Measurements from ENCODE around the gene MGAT5.

MGAT5 gene

DNA sequence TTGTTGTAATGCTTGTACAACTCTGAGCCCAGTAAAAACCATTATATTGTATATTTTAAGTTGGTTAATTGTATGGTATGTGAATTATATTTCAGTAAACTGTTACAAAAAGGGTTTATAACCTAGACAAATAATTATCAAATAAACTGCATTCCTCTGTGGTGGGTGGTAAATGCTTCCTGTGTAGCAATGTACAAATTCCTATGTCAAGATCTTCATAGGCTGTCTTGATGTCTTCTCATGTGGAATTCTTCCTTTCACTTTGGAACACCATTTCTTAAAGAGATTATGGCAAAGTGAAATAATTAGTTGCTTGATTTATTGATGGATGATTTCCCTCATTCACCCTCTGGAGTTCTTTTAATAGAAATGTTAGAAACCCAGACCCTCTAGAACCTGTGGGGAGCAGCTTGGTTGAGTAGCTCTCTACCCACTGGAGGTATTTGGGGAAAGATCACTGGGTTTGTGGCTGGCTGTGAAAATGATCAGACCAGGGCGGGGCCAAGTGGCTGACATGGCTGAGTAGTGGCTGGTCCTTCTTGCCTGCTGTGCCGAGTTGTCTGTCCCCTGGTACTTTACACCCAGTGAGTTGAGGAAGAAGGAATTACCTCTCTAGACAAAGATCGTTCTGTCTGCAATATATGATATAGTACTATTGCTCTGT lies 22.4 kb upstream of the MGAT5 start:
- DNase-seq (ENCODE audit: low read depth in 1 of 2, low spot score in 1 of 2), result no peak

DNA sequence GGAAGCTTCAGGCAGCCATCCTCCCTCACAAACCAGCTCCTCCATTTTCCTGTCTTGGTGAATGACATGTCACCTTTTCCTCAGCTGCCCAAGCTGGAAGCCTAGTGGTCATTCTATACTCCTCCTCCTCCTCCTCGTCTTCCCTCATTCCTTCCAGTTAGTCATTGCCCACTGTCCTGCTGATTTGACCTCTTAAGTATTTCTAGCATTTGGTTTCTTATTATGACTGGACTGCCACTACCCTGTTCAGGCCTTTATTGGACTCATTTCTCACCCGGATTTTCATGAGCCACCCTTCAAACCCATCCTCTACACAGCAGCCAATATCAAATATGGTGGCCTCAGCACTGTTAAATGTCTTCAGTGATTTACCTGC lies 21.9 kb upstream of the MGAT5 start:
- DNase-seq (ENCODE audit: low read depth in 1 of 2, low spot score in 1 of 2), result no peak

DNA sequence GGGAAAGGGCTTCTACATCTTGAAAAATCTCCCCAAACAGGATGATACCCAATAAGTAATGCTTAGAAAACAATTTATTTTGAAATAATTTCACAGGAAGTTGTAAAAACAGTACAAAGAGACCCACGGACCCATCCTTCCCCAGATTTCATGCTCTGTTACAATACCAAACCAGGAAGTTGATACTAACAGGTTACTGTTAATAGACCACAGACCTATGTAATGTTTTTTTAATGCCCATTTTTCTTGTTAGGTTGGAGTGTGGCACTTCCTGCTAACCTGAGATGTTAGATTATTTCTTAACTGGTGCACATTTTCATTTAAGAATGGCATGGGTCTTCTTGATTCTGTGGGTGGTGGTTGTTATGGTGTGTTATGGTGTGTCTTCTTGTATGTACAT lies 21.4 kb upstream of the MGAT5 start:
- DNase-seq (ENCODE audit: low read depth in 1 of 2, low spot score in 1 of 2), result no peak

DNA sequence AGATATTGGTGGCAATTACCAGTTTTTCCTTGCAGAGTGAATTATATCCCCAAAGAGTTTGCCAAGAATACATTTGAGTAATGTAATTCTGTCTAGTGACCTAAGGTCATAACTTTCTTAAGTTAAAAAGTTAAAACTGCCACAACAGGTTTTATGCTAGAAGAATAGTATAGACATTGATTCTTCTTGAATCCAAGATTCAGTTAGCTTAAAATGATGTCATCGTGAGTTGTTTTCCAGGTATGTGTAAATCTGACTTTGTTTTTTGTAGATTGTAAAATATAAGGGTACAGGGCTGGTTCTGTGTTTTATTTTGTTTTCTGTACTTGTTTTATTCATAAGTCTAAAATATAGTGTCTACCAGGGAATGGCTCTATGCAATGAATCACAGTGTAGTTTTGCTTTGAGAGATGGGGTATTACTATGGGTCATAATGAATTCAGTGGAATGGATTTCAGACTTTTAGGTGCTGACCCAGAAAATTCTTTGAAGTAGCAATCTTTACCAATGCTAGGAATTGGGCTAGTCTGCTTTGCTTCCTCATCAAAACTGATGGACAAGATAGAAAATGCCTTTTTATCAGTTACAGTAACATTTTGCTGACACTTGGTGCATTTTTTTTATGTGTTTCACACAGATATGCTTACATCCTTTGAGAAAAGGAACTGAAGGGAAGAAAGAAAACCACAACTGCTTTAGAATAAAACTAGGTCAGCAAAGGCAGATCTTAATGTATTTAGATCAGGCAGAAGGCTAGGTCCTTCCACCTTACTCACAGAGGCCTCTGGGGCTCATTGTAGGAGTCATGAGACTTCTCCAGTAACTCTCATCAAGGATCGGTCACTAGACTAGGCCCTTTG lies 20.8 kb upstream of the MGAT5 start:
- DNase-seq (ENCODE audit: low read depth in 1 of 2, low spot score in 1 of 2), result no peak

DNA sequence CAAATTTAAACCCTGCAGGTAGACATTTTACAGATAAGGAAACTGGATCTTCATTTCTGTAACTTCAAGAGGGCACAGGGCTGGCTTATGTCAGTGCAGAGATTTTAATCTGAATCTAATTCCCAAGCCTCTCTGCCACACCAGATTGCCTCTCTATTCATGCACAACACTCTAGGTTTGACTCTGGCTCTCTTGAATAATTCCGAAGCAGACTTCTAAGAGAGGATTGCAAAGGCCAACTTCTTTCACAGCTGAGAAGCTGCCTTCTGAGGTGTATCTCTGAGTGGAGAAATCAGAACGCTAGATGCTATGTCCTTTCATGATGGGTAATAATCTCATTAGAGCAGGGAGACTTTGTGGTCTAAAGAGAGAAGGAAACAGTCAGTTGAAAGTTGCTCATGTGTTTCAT lies 20.1 kb upstream of the MGAT5 start:
- DNase-seq (ENCODE audit: low read depth in 1 of 2, low spot score in 1 of 2), result no peak

DNA sequence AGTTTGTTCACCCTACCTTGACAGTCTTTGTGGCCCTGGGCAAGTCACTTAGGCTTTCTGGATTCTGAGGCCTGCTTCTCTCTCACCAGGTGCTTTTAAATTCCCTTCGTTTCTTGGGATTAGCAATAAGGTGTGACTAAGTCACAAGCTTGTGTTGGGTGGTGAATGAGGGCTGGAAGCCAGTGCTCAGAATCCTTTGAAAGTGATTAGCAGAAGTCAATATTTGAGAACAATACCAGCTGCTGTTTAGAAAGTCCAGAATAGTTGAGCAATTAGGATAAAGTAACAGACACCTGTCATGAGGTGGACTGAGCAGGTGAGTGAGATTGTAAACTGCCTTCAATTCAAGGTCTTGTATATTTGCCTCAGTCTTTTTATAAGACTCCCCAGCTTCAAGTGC lies 19.3 kb upstream of the MGAT5 start:
- no peak for DNase-seq (ENCODE audit: low read depth in 1 of 2, low spot score in 1 of 2)

DNA sequence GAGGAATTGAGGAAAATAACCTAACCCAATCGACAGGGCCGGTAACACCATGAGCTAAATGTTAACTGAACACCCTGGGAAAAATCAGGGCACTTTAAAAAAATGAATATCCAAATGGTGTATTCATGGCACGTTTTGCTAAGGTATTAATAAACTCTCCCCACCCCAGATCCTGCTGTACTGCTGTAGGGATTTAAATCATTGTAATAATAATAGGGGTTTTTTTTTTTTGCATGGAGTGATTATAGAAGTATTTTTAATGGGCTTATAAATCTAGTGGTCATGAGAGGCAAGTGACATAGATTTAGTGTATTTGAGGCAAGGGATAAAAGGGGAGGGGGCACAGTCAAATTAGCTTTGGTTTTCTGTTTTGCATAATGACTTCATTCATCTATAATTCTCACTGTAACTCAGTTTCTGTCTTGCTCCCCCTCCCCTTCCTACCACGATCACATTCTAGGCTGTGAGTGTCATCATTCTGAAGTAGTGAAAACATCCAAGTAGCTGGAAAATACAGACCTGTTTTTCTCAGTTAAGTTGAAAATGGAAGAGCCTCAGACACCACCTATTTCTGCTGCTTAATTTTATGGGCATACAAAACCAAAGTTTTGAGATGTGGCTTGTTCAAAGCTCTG lies 18.2 kb upstream of the MGAT5 start:
- DNase-seq (ENCODE audit: low read depth in 1 of 2, low spot score in 1 of 2), result no peak

DNA sequence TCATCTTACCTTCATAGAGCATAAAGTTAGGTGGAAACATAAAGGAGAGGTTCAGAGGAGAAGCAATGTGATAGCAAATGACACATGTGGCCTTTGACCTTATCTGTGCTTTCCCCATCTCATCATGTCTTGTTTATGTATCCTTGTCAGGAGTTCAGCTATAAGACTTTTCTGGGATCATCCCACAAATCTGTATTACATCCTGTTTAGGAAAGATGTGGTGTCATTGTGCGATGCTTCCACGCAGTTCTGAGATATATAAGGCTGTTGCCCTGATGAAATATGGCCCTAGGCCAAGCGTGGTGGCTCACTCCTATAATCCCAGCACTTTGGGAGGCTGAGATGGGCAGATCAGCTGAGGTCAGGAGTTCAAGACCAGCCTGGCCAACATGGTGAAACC lies 15.5 kb upstream of the MGAT5 start:
- DNase-seq (ENCODE audit: low read depth in 1 of 2, low spot score in 1 of 2), result no peak

DNA sequence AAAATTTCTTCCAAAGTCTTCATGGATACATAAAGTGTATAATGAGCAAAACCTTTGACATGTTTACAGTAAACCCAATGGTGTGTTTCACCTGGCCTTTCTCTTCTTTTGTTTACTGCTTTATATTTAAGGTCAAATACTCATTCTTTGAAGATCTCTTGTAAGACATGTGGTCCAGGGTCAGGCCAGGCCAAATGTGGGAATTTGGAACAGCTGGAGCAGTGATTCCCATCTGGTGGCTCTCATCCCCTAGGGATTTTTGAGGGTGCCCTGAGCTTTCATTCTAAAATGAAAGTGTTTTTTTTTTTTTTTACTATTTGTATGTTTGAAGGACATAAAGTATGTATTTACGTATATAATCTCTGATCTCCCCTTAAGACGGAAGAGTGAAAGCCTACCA lies 13.8 kb upstream of the MGAT5 start:
- DNase-seq (ENCODE audit: low read depth in 1 of 2, low spot score in 1 of 2), result no peak

DNA sequence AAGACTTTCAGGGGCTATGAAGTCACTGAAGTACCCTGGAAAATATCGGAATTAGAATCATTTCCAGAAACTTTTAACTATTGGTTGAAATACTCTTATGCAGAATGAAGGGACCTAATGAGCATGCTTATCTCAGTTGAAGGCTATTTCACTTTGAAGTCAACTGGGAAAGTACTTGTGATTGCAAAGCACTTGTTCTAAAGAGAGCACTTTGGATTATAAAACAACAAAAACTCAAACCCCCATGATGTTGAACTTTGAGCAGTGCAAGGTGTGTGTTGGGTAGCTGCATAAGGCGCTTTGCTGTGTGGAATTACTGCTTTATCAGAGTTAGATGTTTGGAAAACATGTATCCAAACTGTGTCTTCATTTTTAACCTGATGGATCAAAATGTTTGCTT lies 12.0 kb upstream of the MGAT5 start:
- DNase-seq (ENCODE audit: low read depth in 1 of 2, low spot score in 1 of 2), result no peak

DNA sequence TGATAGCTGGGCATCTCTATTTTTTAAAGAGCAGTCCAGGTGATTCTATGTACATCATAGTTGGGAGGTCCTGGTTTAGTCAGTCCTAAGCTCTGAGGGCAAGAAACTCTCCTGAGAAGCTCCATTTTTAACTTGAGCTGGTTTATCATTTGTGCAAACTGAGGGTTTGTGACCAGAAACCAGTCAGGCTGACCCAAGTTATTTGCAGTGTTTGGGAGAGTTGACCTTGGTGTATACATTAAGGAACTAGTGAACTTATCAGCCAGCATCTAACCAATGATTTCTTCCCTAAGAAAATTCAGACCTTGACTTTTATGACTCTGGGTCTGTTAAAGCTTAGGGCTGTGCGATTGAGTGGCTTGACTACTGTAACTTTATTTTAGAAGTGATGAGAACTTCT lies 10.6 kb upstream of the MGAT5 start:
- no peak for DNase-seq (ENCODE audit: low read depth in 1 of 2, low spot score in 1 of 2)

DNA sequence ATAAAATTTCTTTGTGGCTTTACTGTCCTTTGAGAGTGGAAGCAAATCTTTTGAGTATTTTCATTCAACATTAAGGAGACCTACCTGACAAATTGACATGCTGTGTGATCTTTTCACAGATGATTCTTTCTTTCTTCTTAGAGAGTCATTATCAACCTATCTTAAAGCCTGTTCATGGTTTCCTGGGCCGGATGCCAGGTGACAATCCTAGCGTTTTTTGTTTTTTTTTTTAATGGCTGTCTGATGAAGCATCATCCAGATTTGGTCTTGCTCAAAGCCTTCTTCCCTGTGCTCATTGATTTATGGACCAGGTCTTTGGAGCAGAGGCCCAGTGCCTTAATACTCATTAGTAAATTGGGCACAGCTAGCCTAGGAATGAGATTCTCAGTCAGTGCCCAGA lies 9.8 kb upstream of the MGAT5 start:
- no peak for DNase-seq (ENCODE audit: low read depth in 1 of 2, low spot score in 1 of 2)

DNA sequence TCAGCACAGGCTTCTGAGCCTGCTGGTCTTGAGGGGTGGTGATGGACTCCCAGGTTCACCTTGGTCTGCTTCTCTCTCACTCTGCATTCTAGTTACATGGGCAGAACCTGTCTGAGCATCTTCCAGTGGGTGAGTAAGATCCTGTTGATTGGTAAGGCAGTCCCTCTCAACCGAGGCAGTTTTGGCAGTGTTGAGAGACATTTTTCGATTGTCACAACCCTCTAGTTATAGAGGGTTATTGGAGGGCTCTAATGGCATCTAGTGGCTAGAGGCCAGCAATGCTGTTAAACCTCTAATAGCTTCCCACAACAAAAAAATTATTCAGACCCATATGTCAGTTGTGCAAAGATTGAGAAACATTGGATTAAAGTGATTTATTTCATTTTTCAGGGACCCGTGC lies 9.3 kb upstream of the MGAT5 start:
- DNase-seq (ENCODE audit: low read depth in 1 of 2, low spot score in 1 of 2), result no peak

DNA sequence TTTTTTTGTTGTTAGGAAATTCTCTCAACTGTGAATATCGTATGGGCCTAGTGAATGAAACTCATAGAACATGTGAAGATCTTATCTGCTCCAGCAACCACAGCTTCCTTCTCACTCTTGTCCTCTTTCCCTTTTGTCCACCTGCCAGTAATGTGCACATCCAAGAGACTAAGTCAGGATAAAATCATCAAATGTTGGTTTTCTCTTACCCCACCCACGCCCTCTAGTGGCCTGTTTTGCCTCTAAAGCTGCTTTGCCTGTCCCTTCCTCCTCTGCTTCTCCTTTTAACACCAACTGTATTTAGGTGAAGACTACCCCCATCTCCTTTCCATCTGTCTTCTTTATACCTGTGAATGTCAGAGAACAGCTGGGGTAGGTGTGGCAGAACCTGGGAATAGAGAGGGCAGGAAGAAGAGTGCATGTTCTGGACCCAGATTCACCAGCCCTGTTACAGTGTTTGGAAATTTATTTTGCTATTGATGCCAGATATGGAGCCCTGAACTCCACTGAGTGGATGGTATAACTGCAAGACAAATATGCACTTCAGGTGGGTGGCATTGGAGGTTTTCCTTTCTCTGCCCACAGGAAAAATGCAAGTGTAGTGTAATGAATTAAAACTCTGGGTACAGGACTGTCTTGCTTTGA lies 8.4 kb upstream of the MGAT5 start:
- DNase-seq (ENCODE audit: low read depth in 1 of 2, low spot score in 1 of 2), result peak; percentile 42 to 76

DNA sequence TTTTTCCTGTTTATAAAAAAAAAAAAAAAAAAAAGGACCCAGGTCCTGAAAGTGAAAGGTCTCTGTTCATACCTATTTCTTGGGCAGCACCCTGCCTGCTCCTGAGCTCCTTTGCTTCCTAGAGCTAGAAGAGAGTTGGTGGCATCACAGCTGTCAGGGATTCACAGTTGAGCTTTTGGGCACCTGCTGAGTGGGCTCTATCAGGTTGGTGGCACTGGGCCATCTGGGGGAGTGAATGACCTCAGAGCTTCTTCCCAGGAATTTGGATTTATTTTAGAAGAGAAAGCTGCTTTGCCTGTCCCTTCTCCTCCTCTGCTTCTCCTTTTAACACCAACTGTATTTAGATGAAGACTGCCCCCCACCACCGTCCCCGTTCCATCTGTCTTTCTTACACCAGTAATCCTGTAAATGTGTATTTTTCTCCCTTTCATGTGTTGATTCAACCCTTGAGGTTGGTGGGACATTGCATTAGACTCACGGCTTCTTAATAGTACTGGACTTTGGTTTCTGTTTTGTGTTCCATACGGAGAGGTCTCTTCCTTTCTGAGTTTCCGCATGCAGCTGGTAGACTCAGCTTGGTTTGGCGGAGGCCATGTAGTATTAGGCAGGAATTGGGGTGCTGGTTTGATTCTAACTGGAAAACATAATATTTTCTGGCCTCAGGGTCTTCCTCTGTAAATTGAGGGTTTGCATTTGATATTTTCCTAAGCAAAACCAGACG lies 7.6 kb upstream of the MGAT5 start:
- no peak for DNase-seq (ENCODE audit: low read depth in 1 of 2, low spot score in 1 of 2)

DNA sequence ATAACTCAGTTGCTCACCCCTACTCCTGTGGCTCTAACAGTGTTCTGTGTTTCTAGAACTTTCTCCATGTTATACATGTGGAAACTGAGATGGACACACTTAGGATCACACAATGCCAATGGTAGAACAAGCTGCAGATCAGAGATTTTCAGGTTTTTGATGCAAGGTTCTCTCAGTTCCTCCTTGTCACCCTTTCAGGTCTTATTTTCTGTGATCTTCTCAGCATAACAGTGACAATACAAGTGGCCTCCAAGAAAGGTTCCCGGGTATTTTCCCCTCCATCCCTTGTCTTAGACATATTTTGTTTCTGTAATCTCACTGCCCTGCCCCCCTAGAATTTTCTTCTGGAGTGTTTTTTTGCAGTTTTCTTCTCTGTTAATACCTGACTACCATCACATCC lies 6.2 kb upstream of the MGAT5 start:
- no peak for DNase-seq (ENCODE audit: low read depth in 1 of 2, low spot score in 1 of 2)

DNA sequence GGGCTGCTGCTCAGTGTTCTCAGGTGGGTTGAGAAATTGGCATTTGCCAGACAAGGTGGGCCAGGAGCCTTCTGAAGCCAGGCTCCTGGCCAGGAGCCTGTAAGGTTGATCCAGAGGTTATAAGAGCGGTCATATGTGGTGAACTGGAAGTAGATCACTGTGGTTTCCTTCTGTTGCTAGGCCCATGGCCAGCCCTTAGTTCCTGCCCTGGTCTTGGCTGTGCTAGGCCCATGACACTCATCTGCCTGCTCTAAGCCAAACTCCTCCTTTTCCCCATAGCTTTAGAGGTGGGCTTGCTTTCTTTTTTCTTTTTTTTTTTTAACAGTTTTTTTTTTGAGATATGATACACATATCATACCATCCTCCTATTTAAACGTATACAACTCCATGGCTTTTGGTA lies 5.0 kb upstream of the MGAT5 start:
- DNase-seq (ENCODE audit: low read depth in 1 of 2, low spot score in 1 of 2), result no peak

DNA sequence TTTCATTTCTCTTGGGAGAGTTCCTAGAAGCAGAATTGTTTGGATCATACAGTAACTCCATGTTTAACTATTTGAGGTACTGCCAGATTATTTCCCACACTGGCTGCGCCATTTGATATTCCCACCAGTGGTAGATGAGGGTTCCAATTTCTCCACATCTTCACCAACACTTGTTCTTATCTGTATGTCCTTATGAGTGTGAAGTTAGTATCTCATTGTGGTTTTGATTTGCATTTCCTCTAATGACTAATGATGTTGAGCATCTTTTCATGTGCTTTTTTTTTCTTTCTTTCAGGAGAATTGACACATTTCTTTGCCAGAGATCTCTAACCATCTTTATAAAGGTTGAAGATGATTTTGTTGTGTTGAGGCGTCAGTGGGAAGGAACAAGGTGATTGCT lies 4.1 kb upstream of the MGAT5 start:
- no peak for DNase-seq (ENCODE audit: low read depth in 1 of 2, low spot score in 1 of 2)

DNA sequence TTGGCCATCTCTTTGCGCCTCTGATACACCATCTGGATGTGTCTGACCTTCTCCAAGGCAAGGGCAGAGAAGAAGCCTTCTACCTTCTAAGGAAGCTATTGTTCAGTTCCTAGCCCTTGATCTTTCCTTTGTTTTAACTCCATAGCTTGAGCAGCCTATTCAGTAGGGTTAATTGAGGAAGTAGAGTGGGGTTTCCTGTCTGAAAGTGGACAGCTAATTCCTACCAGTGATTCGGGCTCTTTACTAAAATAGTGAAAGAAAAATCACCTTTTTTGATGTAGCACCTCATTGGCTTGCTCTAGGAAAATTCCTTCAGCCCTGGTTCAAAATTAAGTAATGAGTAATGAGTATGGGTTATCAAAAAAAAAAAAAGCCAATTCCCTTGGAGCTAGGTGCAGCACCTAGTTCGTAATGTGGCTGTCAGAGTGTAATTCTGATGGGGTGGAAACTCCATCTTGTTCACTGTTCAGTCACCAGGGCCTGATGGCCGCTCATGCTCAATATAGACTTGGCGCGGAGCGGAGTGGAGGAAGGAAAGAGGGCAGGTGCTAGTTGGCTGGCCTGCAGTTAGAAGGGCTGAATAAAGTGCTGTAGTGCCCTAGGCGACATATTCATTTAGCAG lies 2.9 kb upstream of the MGAT5 start:
- no peak for DNase-seq (ENCODE audit: low read depth in 1 of 2, low spot score in 1 of 2)

DNA sequence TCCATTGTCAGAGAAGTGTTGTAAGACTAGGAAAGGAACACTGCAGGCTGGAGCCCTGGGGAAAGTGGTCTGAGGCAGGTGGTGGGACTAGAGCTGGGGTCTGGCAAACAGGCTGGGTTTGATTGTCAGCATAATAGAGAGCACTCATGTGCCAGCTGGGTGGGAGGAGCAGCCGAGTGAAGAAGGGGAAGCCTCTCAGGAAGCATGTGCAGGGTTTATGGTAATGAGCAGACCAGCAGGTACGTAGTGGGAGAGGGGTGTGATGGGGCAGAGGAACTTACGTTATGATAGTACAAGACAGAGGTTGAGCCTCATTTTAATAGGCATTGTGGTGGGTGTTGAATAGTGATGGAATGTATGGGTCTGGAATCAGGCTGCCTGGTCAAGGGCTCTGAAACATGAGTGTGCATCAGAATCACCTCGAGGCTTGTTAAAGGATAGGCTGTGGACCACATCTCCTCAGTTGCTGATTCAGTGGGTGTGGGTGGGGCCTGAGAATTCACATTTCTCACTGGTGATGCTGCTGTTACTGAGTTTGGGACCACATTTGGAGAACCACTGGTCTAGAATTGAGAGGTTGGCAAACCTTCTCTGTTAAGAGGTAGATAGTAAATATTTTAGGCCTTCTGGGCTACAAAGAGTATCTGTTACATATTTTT lies 1.7 kb upstream of the MGAT5 start:
- no peak for DNase-seq (ENCODE audit: low read depth in 1 of 2, low spot score in 1 of 2)

Measured in activated CD4-positive, alpha-beta T cell treated with anti-CD3 and anti-CD28 coated beads, Interleukin-2, amount 50 U/mL, for 24 hours (primary cell).